Hepatocyte (in vitro differentiated cells): Measurements from ENCODE around the gene PHLDA3. TPM values are rescaled to one million over a fixed set of nuclear protein-coding genes. Genes with fewer than 3 reads are reported as not detected.

Experiments
- DNase-seq: peaks from one replicate; pipeline ENCODE4 v3.0.0-alpha.2; 2016; ENCODE audit warnings: low spot score
- H2AFZ ChIP-seq: fragments of 200-600 bp; sonication (generic); 2 replicates; pipeline ENCODE4 v1.6.0; 2016; ENCODE audit warnings: antibody characterized with exemption, mild to moderate bottlenecking
- H3K27ac ChIP-seq: fragments of 200-600 bp; sonication (generic); 2 replicates; pipeline ENCODE4 v1.5.1; 2016; ENCODE audit warnings: mild to moderate bottlenecking
- H3K27me3 ChIP-seq: fragments of 200-600 bp; sonication (generic); 2 replicates; pipeline ENCODE4 v1.6.1; 2016
- H3K36me3 ChIP-seq: fragments of 200-600 bp; sonication (generic); replicated peaks from 2 replicates; pipeline ENCODE4 v1.5.1; 2016; ENCODE audit warnings: low read depth; ENCODE audit not compliant: insufficient read depth
- H3K4me1 ChIP-seq: fragments of 200-600 bp; sonication (generic); 2 replicates; pipeline ENCODE4 v1.5.1; 2016; ENCODE audit warnings: mild to moderate bottlenecking, moderate library complexity; ENCODE audit not compliant: insufficient read depth
- H3K4me2 ChIP-seq: fragments of 200-600 bp; sonication (generic); 2 replicates; pipeline ENCODE4 v1.6.0; 2016
- H3K4me3 ChIP-seq: fragments of 200-600 bp; sonication (generic); 2 replicates; pipeline ENCODE4 v1.5.1; 2016; ENCODE audit warnings: mild to moderate bottlenecking
- H3K79me2 ChIP-seq: fragments of 200-600 bp; sonication (generic); 2 replicates; pipeline ENCODE4 v1.6.0; 2017; ENCODE audit warnings: mild to moderate bottlenecking
- H3K9me2 ChIP-seq: fragments of 200-600 bp; sonication (generic); replicated peaks from 2 replicates; pipeline ENCODE4 v1.6.0; 2017; ENCODE audit warnings: mild to moderate bottlenecking; ENCODE audit not compliant: insufficient read depth
- H3K9me3 ChIP-seq: fragments of 200-600 bp; sonication (generic); 2 replicates; pipeline ENCODE4 v1.5.1; 2016; ENCODE audit warnings: low read depth, mild to moderate bottlenecking
- H4K20me1 ChIP-seq: fragments of 200-600 bp; sonication (generic); 2 replicates; pipeline ENCODE4 v1.6.0; 2016; ENCODE audit warnings: mild to moderate bottlenecking; ENCODE audit not compliant: insufficient read depth, poor library complexity, severe bottlenecking
- EZH2 ChIP-seq: fragments of 200-600 bp; sonication (generic); IDR thresholded peaks from 2 replicates; pipeline ENCODE4 v1.6.1; 2016; ENCODE audit warnings: antibody characterized with exemption, mild to moderate bottlenecking, borderline replicate concordance
- EZH2phosphoT487 ChIP-seq: fragments of 200-600 bp; sonication (generic); IDR thresholded peaks from one replicate; pipeline ENCODE4 v1.6.1; 2018; ENCODE audit warnings: antibody characterized with exemption, mild to moderate bottlenecking, low read depth, moderate library complexity; ENCODE audit not compliant: unreplicated experiment, severe bottlenecking
- WGBS: methylation state at CpG from one replicate; pipeline ENCODE4 v1.1.6; 2016; ENCODE audit warnings: low lambda C conversion rate; ENCODE audit errors: missing lambda C conversion rate; 5-methylcytosine and 5-hydroxymethylcytosine counted together
- polyA plus RNA-seq: library from polyadenylated mRNA; unstranded; fragments of >200 nt; fragmentation: Nextera tagmentation; extraction: Ambion mirVana; gene quantifications from 2 replicates; pipeline ENCODE4 v1.2.1, GENCODE V29; 2016
- total RNA-seq: library from RNA; depleted of rRNA; stranded (reverse); fragments of >200 nt; gene quantifications from 2 replicates; pipeline ENCODE4 v1.2.3, GENCODE V29; 2014
- TF ChIP-seq, protein P1 (sequence below): fragments of 200-600 bp; sonication (generic); IDR thresholded peaks from 2 replicates; pipeline ENCODE4 v1.5.1; 2016; ENCODE audit warnings: antibody characterized with exemption, mild to moderate bottlenecking; ENCODE audit not compliant: poor library complexity

Gene PHLDA3
- total and polyA plus RNA-seq, 2 experiments from 2014 or later: 30.2 to 62.9 TPM

DNA sequence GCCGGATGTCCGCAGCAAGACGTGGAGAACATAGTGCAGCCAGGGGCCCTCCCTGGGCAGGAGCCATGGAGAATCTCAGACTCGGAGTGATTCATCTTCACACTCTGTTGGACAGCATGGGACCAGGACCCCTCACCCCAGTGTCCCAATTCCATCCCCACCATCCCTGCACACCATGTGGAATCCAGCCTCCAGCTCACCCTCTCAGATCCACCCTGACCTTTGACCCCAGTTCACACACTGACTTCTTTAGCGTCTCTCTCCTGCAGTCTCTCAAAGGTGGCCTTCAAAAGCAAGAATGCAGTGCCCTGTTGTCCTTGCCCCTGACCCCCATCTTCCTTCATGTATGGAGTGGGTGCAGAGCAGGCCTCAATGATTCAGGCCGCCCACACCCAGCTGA is 45.3 kb downstream of the PHLDA3 start:
- Histone ChIP-seq H3K36me3 (no peaks in the 10 kb centered on the region), H3K4me1 (peaks cover 3% of the 10 kb centered on the region), H3K9me2 (no peaks in the 10 kb centered on the region), H3K9me3 (no peaks in the 10 kb centered on the region), H3K27me3 (no peaks in the 10 kb centered on the region), H3K79me2 (no peaks in the 10 kb centered on the region), H4K20me1 (no peaks in the 10 kb centered on the region), H3K27ac (no peak overlapping the region), H3K4me2 (no peak overlapping the region), H2AFZ (no peak overlapping the region), H3K4me3 (no peak overlapping the region)
- WGBS: 92% methylated on average over 6 of the region's 6 CpGs
- TF ChIP-seq, protein P1, sequence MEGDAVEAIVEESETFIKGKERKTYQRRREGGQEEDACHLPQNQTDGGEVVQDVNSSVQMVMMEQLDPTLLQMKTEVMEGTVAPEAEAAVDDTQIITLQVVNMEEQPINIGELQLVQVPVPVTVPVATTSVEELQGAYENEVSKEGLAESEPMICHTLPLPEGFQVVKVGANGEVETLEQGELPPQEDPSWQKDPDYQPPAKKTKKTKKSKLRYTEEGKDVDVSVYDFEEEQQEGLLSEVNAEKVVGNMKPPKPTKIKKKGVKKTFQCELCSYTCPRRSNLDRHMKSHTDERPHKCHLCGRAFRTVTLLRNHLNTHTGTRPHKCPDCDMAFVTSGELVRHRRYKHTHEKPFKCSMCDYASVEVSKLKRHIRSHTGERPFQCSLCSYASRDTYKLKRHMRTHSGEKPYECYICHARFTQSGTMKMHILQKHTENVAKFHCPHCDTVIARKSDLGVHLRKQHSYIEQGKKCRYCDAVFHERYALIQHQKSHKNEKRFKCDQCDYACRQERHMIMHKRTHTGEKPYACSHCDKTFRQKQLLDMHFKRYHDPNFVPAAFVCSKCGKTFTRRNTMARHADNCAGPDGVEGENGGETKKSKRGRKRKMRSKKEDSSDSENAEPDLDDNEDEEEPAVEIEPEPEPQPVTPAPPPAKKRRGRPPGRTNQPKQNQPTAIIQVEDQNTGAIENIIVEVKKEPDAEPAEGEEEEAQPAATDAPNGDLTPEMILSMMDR: no peak
- TF ChIP-seq EZH2phosphoT487: no peak
- no peak for TF ChIP-seq EZH2
- DNase-seq: no peak

DNA sequence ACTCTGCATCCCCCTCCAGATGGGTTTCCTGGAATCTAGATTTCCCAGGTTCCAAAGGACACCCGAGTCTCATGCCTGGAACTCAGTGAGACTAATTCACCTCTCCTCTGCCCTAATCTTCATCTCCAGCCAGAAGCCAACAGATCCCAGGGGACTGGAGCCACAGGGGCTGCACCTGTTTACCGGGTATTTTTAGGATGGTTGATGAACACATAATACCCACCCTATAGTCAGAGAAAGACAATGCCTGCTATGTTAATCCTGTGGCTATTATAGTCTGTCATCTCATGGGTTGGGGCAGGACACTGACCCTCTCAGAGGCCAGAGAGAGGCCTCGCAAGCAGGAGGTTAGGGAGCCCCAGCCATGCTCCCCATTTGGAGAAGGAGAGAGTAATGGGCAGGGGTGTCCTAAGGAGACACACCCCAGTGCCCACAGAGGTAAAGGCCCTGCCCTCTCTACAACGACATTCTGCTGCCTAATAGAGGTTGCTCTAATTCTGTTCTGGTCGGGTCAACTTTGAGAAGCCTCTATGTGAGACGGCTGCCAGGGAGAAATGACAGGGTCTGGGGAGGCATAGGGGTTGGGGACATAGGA is 46.5 kb downstream of the PHLDA3 start:
- no peak overlapping the region for H3K4me2 ChIP-seq
- H3K4me3 ChIP-seq: no peak overlapping the region
- no peaks in the 10 kb centered on the region for H3K79me2 ChIP-seq
- no peaks in the 10 kb centered on the region for H4K20me1 ChIP-seq
- no peak for DNase-seq
- H3K27me3 ChIP-seq: no peaks in the 10 kb centered on the region
- H3K9me3 ChIP-seq: no peaks in the 10 kb centered on the region
- TF ChIP-seq EZH2: no peak
- TF ChIP-seq, protein P1: no peak
- no peak for TF ChIP-seq EZH2phosphoT487
- WGBS: 84% methylated on average over 6 of the region's 6 CpGs
- H3K4me1 ChIP-seq: peaks cover 3% of the 10 kb centered on the region
- no peaks in the 10 kb centered on the region for H3K36me3 ChIP-seq
- H2AFZ ChIP-seq: no peak overlapping the region
- no peaks in the 10 kb centered on the region for H3K9me2 ChIP-seq
- H3K27ac ChIP-seq: no peak overlapping the region

DNA sequence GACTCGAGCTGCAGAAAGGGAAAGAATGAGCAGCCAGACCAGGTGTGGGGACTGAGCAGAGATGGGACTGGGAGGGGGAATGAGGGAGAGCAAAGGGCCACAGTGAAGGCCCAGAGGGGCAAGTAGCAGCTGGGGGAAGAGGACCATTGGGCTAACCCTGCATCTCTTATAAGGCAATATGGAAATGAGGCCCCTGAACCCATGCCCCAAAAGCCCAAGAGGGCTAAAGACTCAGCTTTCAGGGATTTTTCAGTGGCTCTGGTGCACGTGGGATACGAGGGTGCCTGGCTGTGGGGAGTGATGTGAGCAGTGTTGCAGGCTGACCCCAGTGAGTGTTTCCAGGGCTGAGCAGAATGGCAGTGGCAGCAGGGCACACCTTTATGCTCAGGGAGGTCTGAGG is 47.0 kb downstream of the PHLDA3 start:
- H3K4me2 ChIP-seq: no peak overlapping the region
- 70% methylated on average over 3 of the region's 3 CpGs for WGBS
- H3K4me3 ChIP-seq: no peak overlapping the region
- no peaks in the 10 kb centered on the region for H3K9me3 ChIP-seq
- H3K27me3 ChIP-seq: no peaks in the 10 kb centered on the region
- no peaks in the 10 kb centered on the region for H3K36me3 ChIP-seq
- H3K4me1 ChIP-seq: peaks cover 3% of the 10 kb centered on the region
- TF ChIP-seq, protein P1: no peak
- TF ChIP-seq EZH2: no peak
- TF ChIP-seq EZH2phosphoT487: no peak
- H3K9me2 ChIP-seq: no peaks in the 10 kb centered on the region
- H3K27ac ChIP-seq: no peak overlapping the region
- H2AFZ ChIP-seq: no peak overlapping the region
- no peaks in the 10 kb centered on the region for H3K79me2 ChIP-seq
- no peak for DNase-seq
- no peaks in the 10 kb centered on the region for H4K20me1 ChIP-seq

DNA sequence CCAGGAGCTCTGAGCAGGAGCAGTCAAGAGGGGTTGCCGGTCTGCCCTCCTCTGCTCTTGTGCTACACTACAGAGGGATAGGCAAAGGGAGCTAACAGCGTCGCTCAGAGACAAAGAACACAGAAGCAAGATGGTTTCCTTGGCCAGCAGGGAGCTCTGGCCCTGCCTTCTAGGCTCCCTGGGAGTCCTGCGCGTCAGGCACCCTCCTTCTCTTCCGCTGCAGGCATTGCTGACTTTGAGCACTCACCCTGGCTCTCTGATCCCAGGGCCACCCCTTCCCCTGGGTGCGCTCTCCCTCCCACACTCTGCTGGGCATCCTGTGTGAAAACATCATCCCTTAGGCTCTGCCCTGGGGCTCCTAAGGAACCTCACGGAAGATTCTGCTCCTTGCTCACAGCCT is 47.9 kb downstream of the PHLDA3 start:
- Histone ChIP-seq H2AFZ (no peak overlapping the region), H3K9me3 (no peaks in the 10 kb centered on the region), H3K27me3 (no peaks in the 10 kb centered on the region), H3K79me2 (no peaks in the 10 kb centered on the region), H3K9me2 (no peaks in the 10 kb centered on the region), H3K4me3 (no peak overlapping the region), H4K20me1 (no peaks in the 10 kb centered on the region), H3K4me1 (peaks cover 3% of the 10 kb centered on the region), H3K4me2 (no peak overlapping the region), H3K27ac (no peak overlapping the region), H3K36me3 (no peaks in the 10 kb centered on the region)
- WGBS: 76% methylated on average over 8 of the region's 8 CpGs
- no peak for DNase-seq
- TF ChIP-seq, protein P1: no peak
- TF ChIP-seq EZH2phosphoT487 (no peak), EZH2 (no peak)
